ENCODE data around the gene SLC7A9. TPM values are rescaled to one million over a fixed set of nuclear protein-coding genes. Genes with fewer than 3 reads are reported as not detected.
"Not testable (repeated sequence)": the region's sequence is repeated elsewhere in the genome, so short reads cannot be mapped to it uniquely, and the experiment has no call there.

SLC7A9 gene
- total RNA-seq, 2 donors from 2014 or later: 0.31 to 0.73 TPM

DNA sequence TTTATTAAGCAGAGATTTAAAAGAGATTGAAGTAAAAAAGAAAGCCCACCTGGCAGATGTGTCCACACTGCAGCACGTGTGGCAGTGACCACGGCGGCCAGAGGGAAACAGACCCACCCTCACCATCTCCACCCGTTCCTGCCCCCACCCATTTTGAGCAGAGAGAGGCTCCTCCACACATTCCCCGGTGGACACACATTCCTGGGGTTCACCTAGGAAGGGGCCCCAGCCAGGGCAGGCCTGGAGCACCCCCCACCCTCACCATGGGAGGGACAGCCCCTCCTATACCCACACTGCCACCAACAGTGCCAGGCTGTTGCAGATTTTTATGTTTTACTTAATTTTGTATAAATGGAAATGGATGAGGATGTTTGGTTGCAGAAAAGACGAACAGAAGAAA lies 54.9 kb downstream of the SLC7A9 start:
- DNase-seq (no peak), ATAC-seq (no peak)
- intact Hi-C loops (cut with DNase I, micrococcal nuclease): no loop called here

GRCh38 chr19:32813862-32814425 lies 55.6 kb downstream of the SLC7A9 start:
- DNase-seq (no peak), ATAC-seq (no peak)
- intact Hi-C loops (cut with DNase I, micrococcal nuclease): no loop called here

- intact Hi-C loops (cut with DNase I, micrococcal nuclease): no loop called here
- DNase-seq (no peak), ATAC-seq (no peak)
Observed at GRCh38 chr19:32812571-32812970, 57.0 kb downstream of the SLC7A9 start.

GRCh38 chr19:32812036-32812435 lies 57.5 kb downstream of the SLC7A9 start:
- no peak for ATAC-seq
- no peak for DNase-seq

DNA sequence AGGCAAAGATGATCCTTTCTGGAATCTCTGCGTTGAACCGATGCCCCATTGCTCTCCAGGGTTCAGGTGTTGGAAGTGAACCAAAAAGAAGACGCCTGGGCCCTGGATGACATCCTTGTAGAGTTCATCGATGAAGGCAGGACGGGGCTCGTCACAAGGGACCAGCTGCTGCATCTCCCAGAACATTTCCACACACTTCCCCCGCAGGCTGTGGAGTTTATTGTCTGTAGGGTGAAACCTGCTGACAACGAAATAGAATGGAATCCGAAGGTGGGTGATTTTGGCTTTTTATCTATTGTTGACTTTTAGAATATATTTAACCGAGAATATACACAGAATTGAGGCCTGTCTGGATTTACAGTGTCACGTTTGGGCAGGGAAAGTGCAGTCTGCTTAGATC lies 58.4 kb downstream of the SLC7A9 start:
- ATAC-seq (no peak), DNase-seq (no peak)
- intact Hi-C loops (cut with DNase I, micrococcal nuclease): no loop called here

More at GRCh38 chr19:32812036-32812435, 57.5 kb downstream of the SLC7A9 start:
- intact Hi-C loops (cut with DNase I, micrococcal nuclease): no loop called here

DNA sequence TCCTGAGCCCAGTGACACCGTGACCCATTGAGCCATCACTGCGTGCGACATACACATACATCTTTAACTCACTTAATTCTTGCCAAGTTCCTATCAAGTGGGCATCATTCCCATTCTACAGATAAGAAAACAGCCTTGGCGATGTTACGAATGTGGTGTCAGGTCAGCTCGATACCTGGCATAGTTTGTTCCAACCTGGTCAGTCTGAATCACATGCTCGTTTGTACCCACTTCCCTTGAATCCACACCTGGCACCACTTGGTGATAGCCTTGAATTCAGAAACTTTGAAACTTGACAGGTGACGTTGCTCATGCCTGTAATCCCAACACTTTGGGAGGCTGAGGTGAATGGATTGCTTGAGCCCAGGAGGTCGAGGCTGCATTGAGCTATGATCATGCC lies 59.1 kb downstream of the SLC7A9 start:
- DNase-seq: no peak
- intact Hi-C loops (cut with DNase I, micrococcal nuclease): no loop called here
- no peak for ATAC-seq

- intact Hi-C loops (cut with DNase I, micrococcal nuclease): no loop called here
- no peak for ATAC-seq
- DNase-seq: no peak
Observed at GRCh38 chr19:32809754-32810153, 59.8 kb downstream of the SLC7A9 start.

- intact Hi-C loops (cut with DNase I, micrococcal nuclease): no loop called here
Observed at GRCh38 chr19:32809254-32809653, 60.3 kb downstream of the SLC7A9 start.

DNA sequence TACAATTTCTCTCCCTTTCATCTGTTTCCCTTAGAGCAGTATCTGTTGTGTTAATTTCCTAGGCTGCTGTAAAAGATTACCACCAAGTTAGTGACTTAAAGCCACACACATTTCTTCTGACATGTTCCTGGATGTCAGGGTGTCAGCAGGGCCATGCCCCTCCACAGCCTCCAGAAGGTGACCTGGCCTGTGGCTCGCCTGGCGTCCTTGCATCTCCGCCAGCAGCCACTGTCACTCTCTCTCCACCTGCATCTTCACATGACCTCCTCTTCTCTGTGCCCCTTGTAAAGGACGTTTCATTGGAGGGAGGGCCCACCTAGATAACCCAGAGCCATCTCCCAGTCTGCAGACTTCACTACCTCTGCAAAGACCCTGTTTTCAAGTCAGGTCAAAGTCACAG lies 61.3 kb downstream of the SLC7A9 start:
- intact Hi-C loops (cut with DNase I, micrococcal nuclease): no loop called here
- ATAC-seq: no peak
- no peak for DNase-seq

More at GRCh38 chr19:32809254-32809653, 60.3 kb downstream of the SLC7A9 start:
- ATAC-seq (peak; percentile 34), DNase-seq (no peak)

- no peak for ATAC-seq
- intact Hi-C loops (cut with DNase I, micrococcal nuclease): no loop called here
- no peak for DNase-seq
Observed at GRCh38 chr19:32802840-32803239, 66.7 kb downstream of the SLC7A9 start.

GRCh38 chr19:32800754-32801153 lies 68.8 kb downstream of the SLC7A9 start:
- no peak for ATAC-seq

DNA sequence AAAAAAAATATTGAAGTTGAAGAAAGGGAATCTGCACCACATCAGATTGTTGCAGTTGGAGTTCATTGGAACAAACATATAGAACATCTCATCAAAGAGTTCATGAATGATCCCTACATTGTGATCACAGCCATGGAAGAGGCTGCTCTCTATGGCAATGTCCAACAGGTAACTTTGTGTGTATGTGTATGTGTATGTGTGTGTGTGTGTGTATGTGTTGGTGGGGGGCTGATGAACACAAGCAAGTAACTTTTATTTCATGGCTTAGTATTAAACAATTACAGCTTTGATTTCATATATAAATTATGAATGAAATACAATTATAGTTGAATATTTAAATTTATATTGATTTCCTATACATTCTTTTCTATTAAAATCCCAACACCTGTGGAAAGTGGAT lies 69.4 kb downstream of the SLC7A9 start:
- intact Hi-C loops (cut with DNase I, micrococcal nuclease): no loop called here
- DNase-seq: no peak
- ATAC-seq: no peak

More at GRCh38 chr19:32800754-32801153, 68.8 kb downstream of the SLC7A9 start:
- intact Hi-C loops (cut with DNase I, micrococcal nuclease): no loop called here
- no peak for DNase-seq

GRCh38 chr19:32798201-32798600 lies 71.4 kb downstream of the SLC7A9 start:
- DNase-seq: no peak
- ATAC-seq: no peak
- intact Hi-C loops (cut with DNase I, micrococcal nuclease): no loop called here

- intact Hi-C loops (cut with DNase I, micrococcal nuclease): no loop called here
- DNase-seq (no peak), ATAC-seq (no peak)
Observed at GRCh38 chr19:32789429-32789828, 80.1 kb downstream of the SLC7A9 start.

- ATAC-seq; intact Hi-C loops (cut with DNase I, micrococcal nuclease); DNase-seq: not testable (repeated sequence)
Observed at GRCh38 chr19:32787895-32788294, 81.7 kb downstream of the SLC7A9 start.

DNA sequence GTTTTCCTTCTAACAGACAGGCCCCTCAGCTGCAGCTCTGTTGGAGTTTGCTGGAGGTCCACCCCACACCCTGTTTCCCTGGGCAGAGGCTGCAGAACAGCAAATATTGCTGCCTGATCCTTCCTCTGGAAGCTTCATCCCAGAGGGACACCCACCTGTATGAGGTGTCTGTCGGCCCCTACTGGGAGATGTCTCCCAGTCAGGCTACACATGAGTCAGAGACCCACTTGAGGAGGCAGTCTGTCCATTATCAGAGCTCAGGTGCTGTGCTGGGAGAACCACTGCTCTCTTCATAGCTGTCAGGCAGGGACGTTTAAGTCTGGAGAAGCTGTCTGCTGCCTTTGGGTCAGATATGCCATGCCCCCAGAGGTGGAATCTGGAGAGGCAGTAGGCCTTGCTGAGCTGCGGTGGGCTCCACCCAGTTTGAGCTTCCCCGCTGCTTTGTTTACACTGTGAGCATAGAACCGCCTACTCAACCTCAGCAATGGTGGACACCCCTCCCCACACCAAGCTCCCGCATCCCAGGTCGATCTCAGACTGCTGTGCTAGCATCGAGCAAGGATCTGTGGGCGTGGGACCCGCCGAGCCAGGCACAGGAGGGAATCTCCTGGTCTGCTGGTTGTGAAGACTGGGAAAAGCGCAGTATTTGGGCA lies 82.3 kb downstream of the SLC7A9 start:
- DNase-seq; intact Hi-C loops (cut with DNase I, micrococcal nuclease); ATAC-seq: not testable (repeated sequence)

GRCh38 chr19:32782089-32782488 lies 87.5 kb downstream of the SLC7A9 start:
- ATAC-seq; DNase-seq; intact Hi-C loops (cut with DNase I, micrococcal nuclease): not testable (repeated sequence)

- intact Hi-C loops (cut with DNase I, micrococcal nuclease): no loop called here
- DNase-seq (no peak), ATAC-seq (no peak)
Observed at GRCh38 chr19:32781280-32781679, 88.3 kb downstream of the SLC7A9 start.
